Calu3 (cell line): Measurements from ENCODE around the gene RWDD1. TPM values are rescaled to one million over a fixed set of nuclear protein-coding genes. Genes with fewer than 3 reads are reported as not detected.

Experiments used
- BruUV-seq: library from RNA; stranded (reverse); fragments of 400-500 nt; replicated peaks from 2 replicates; lab custom pipeline; 2021; lab: Mats Ljungman, UMichigan
- CTCF ChIA-PET: fragments of 300-600 bp; sonication (Branson Sonifier 250); formaldehyde crosslinking; loops from one replicate; lab custom pipeline; 2022; ENCODE audit warnings: antibody characterized with exemption; lab: Charles Lee
- DNase-seq: peaks from one replicate; pipeline ENCODE4 v3.0.0; 2022
- H3K27ac Mint-ChIP-seq: one replicate; pipeline ENCODE4 v1.8.0; 2022; ENCODE audit warnings: mixed read lengths; ENCODE audit not compliant: unreplicated experiment
- H3K27me3 Mint-ChIP-seq: one replicate; pipeline ENCODE4 v1.8.0; 2022; ENCODE audit warnings: mixed read lengths; ENCODE audit not compliant: unreplicated experiment
- H3K36me3 Mint-ChIP-seq: one replicate; pipeline ENCODE4 v1.8.0; 2022; ENCODE audit warnings: mild to moderate bottlenecking, moderate library complexity, mixed read lengths; ENCODE audit not compliant: insufficient read depth, unreplicated experiment
- H3K4me1 Mint-ChIP-seq: one replicate; pipeline ENCODE4 v1.8.0; 2022; ENCODE audit warnings: mild to moderate bottlenecking, low read depth, mixed read lengths; ENCODE audit not compliant: unreplicated experiment
- H3K4me3 Mint-ChIP-seq: one replicate; pipeline ENCODE4 v1.8.0; 2022; ENCODE audit warnings: mild to moderate bottlenecking, low read depth, moderate library complexity, mixed read lengths; ENCODE audit not compliant: unreplicated experiment
- H3K9me3 Mint-ChIP-seq: one replicate; pipeline ENCODE4 v1.8.0; 2022; ENCODE audit warnings: low read depth, mixed read lengths; ENCODE audit not compliant: unreplicated experiment
- CTCF ChIP-seq: fragments of 200-600 bp; IDR thresholded peaks from one replicate; pipeline ENCODE4 v1.8.0; 2022; ENCODE audit warnings: antibody characterized with exemption; ENCODE audit not compliant: unreplicated experiment
- intact Hi-C: fragments of 100-400 bp; cut with micrococcal nuclease; formaldehyde crosslinking; loops from one replicate; pipeline ENCODE4 v1.10.0; 2022; ENCODE audit not compliant: unreplicated experiment
- total RNA-seq: library from RNA; stranded (reverse); gene quantifications from 2 replicates; pipeline ENCODE4 v1.2.3, GENCODE V29; 2022

Gene RWDD1
- total RNA-seq, 1 experiment from 2014 or later: 29.5 TPM

DNA sequence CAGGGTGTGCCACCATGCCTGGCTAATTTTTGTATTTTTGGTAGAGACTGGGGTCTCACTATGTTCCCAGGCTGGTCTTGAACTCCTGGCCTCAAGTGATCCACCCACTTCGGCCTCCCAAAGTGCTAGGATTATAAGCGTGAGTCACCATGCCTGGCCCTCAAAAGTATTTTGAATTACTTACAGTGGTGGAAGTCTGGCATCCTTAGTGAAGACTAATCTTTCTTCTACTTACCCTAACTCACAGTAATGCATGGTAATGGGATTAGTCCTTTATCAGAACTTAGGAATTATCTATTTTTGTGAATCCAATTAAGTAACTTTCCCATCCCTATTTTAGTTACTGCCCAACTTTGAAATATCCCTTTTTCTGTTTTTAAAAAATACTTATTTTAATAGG, 3.9 kb downstream of the RWDD1 start:
- no peak for TF ChIP-seq CTCF
- BruUV-seq: no TSS peak
- Mint-ChIP-seq H3K27me3 (no peaks in the 10 kb centered on the region), H3K9me3 (no peaks in the 10 kb centered on the region), H3K36me3 (peaks cover 26% of the 10 kb centered on the region), H3K4me1 (no peaks in the 10 kb centered on the region), H3K27ac (no peak overlapping the region), H3K4me3 (no peak overlapping the region)
- no peak for DNase-seq
- intact Hi-C loops: no loop called here
- CTCF ChIA-PET: no interaction called here

GRCh38 chr6:116577486-116577885, 6.2 kb downstream of the RWDD1 start:
- no peak for DNase-seq
- Mint-ChIP-seq H3K4me3 (no peak overlapping the region), H3K27ac (no peak overlapping the region), H3K27me3 (no peaks in the 10 kb centered on the region), H3K36me3 (peaks cover 3% of the 10 kb centered on the region), H3K9me3 (no peaks in the 10 kb centered on the region), H3K4me1 (no peaks in the 10 kb centered on the region)
- no TSS peak for BruUV-seq
- intact Hi-C loops: no loop called here
- CTCF ChIA-PET: interaction anchor here (0.5 kb wide), 1 partner anchor 60 kb away, joined by 4 read pairs; no protein-coding TSS in a partner anchor
- TF ChIP-seq CTCF: no peak

DNA sequence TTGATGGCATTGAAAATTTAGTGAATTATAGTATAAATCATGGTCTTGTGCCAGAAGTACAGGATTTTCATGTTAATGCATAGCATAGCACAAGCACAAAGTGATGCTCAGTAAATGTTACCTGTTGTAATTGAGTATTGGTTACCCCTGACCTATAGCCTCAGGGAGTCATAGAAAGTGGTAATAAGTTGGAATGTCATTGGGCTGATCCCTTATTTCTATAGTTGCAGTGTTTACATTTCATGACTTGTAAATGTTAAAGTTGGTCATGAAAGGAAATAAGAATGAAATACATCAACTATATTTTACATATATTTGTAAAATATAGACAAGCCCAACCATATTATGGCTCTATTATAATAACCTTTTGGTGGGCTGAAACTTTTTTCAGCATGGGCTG, 7.0 kb downstream of the RWDD1 start:
- TF ChIP-seq CTCF: no peak
- H3K4me3 Mint-ChIP-seq: no peak overlapping the region
- BruUV-seq: no TSS peak
- H3K36me3 Mint-ChIP-seq: no peaks in the 10 kb centered on the region
- no peaks in the 10 kb centered on the region for H3K9me3 Mint-ChIP-seq
- CTCF ChIA-PET: no interaction called here
- no peak overlapping the region for H3K27ac Mint-ChIP-seq
- intact Hi-C loops: no loop called here
- H3K27me3 Mint-ChIP-seq: no peaks in the 10 kb centered on the region
- no peaks in the 10 kb centered on the region for H3K4me1 Mint-ChIP-seq
- no peak for DNase-seq

DNA sequence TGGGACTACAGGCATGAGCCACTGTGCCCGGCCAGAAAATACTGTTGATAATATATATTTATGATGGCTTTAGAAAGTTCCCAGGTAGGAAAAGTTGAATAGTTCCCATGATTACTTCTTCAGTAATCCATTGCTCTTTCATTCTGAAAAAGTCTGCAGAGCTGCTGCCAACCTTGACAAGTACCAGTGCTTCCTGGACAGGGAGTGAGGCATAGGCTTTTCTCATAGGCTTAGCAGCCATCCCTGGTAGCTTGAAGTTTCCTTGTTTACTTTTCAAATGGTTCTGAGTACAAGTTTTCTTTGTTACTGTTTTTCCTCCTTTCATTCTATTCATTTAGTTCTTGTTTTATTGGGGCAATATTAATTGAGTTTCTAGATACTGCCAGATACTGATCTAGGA, 7.8 kb downstream of the RWDD1 start:
- Mint-ChIP-seq H3K4me3 (no peak overlapping the region), H3K4me1 (no peaks in the 10 kb centered on the region), H3K36me3 (no peaks in the 10 kb centered on the region), H3K27ac (no peak overlapping the region), H3K9me3 (no peaks in the 10 kb centered on the region), H3K27me3 (no peaks in the 10 kb centered on the region)
- intact Hi-C loops: no loop called here
- no peak for TF ChIP-seq CTCF
- CTCF ChIA-PET: no interaction called here
- BruUV-seq: no TSS peak
- DNase-seq: no peak
